ENCODE data around the gene CYGB. TPM values are rescaled to one million over a fixed set of nuclear protein-coding genes. Genes with fewer than 3 reads are reported as not detected.

Gene CYGB
- total and polyA plus RNA-seq, 9 of the 15 experiments (the other 6 are each of a cell fraction or from before 2014, with no cell fraction given) = 0.08 to 0.95 (median 0.18) TPM; not detected in 5

DNA sequence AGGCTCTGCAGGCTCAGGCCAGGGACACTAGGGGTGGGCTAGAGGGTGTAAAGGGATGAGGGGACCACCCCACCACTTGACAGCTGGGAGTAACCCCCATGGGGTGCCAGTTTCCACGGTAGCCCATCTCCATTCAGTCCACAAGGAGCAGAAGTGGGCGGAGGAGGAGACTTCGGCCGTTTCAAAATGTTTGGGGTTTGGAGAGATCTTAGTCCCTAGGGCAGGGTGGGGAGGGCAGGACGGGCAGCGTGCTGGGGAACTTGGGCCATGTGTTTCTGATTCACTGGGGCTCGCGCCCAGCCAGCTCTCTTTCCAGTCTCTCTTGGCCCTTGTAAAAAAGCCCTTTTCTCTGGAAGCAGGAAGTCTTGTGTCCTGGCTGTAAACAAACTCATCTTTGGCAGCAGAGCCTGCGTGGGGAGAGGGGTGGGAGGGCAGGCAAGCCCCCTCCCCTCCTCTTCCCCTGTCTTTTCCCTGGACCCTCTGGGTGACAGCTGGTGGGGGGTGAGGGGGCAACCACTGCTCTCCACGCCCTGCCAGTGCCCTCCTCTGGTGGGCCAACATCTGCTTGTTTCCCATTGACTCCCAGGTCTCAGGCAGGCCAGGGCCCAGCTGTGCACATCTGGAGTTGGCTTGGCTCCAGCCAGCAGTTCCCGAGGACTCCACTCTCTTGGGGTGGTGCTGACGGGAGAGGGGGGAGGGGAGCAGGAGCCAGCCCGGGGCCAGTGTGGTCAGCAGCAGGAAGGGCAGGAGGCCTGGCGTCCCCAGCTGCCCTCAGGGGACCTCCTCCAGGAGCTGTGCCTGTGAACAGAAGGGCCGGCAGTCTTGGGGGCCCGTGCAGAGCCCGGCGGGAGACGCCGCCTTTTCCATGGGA, 8.1 kb downstream of the CYGB start (continued):
- TF ChIP-seq HNRNPLL (IDR thresholded peaks at IDR 0.05; ENCODE audit: low read depth, low read length, poor library complexity, severe bottlenecking) (no peak), CEBPG (CRISPR knock-in tag; IDR thresholded peaks at IDR 0.05) (no peak), CEBPG (tag; conservative IDR thresholded peaks at IDR 0.05 in 1 of 2, IDR thresholded peaks at IDR 0.05 in 1 of 2) (no peak), SAFB (IDR thresholded peaks at IDR 0.05; ENCODE audit: borderline replicate concordance, low read depth, low read length) (no peak), ZNF212 (CRISPR knock-in tag; IDR thresholded peaks at IDR 0.05) (no peak), MECOM (CRISPR knock-in tag; IDR thresholded peaks at IDR 0.05) (no peak), U2AF2 (optimal IDR thresholded peaks at IDR 0.05; ENCODE audit: low read depth, low read length) (no peak), FIP1L1 (IDR thresholded peaks at IDR 0.05; ENCODE audit: low read depth, low read length, poor library complexity, severe bottlenecking) (no peak), FOXK1 (CRISPR knock-in tag; IDR thresholded peaks at IDR 0.05; ENCODE audit: borderline replicate concordance) (no peak), ZNF764 (CRISPR knock-in tag; IDR thresholded peaks at IDR 0.05; ENCODE audit: low read depth) (no peak), CBFA2T3 (IDR thresholded peaks at IDR 0.05) (peak; percentile 70), PHB (CRISPR knock-in tag; IDR thresholded peaks at IDR 0.05) (no peak), NFRKB (IDR thresholded peaks at IDR 0.05; ENCODE audit: low read depth) (peak; percentile 32), BCOR (IDR thresholded peaks at IDR 0.05) (no peak), ZBTB8A (IDR thresholded peaks at IDR 0.05; ENCODE audit: partially characterized antibody) (no peak), ZNF311 (CRISPR knock-in tag; IDR thresholded peaks at IDR 0.05) (no peak), ARNT (IDR thresholded peaks at IDR 0.05) (no peak)
- TF ChIP-seq, protein P1, sequence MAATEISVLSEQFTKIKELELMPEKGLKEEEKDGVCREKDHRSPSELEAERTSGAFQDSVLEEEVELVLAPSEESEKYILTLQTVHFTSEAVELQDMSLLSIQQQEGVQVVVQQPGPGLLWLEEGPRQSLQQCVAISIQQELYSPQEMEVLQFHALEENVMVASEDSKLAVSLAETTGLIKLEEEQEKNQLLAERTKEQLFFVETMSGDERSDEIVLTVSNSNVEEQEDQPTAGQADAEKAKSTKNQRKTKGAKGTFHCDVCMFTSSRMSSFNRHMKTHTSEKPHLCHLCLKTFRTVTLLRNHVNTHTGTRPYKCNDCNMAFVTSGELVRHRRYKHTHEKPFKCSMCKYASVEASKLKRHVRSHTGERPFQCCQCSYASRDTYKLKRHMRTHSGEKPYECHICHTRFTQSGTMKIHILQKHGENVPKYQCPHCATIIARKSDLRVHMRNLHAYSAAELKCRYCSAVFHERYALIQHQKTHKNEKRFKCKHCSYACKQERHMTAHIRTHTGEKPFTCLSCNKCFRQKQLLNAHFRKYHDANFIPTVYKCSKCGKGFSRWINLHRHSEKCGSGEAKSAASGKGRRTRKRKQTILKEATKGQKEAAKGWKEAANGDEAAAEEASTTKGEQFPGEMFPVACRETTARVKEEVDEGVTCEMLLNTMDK (IDR thresholded peaks at IDR 0.05; ENCODE audit: borderline replicate concordance, insufficient read depth, low read depth, low read length, poor library complexity, severe bottlenecking) = no peak
- TF ChIP-seq, protein P2, sequence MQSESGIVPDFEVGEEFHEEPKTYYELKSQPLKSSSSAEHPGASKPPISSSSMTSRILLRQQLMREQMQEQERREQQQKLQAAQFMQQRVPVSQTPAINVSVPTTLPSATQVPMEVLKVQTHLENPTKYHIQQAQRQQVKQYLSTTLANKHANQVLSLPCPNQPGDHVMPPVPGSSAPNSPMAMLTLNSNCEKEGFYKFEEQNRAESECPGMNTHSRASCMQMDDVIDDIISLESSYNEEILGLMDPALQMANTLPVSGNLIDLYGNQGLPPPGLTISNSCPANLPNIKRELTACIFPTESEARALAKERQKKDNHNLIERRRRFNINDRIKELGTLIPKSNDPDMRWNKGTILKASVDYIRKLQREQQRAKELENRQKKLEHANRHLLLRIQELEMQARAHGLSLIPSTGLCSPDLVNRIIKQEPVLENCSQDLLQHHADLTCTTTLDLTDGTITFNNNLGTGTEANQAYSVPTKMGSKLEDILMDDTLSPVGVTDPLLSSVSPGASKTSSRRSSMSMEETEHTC (IDR thresholded peaks at IDR 0.05) = no peak
- TF ChIP-seq, protein P3, sequence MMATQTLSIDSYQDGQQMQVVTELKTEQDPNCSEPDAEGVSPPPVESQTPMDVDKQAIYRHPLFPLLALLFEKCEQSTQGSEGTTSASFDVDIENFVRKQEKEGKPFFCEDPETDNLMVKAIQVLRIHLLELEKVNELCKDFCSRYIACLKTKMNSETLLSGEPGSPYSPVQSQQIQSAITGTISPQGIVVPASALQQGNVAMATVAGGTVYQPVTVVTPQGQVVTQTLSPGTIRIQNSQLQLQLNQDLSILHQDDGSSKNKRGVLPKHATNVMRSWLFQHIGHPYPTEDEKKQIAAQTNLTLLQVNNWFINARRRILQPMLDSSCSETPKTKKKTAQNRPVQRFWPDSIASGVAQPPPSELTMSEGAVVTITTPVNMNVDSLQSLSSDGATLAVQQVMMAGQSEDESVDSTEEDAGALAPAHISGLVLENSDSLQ (IDR thresholded peaks at IDR 0.05) = no peak
- TF ChIP-seq, protein P4, sequence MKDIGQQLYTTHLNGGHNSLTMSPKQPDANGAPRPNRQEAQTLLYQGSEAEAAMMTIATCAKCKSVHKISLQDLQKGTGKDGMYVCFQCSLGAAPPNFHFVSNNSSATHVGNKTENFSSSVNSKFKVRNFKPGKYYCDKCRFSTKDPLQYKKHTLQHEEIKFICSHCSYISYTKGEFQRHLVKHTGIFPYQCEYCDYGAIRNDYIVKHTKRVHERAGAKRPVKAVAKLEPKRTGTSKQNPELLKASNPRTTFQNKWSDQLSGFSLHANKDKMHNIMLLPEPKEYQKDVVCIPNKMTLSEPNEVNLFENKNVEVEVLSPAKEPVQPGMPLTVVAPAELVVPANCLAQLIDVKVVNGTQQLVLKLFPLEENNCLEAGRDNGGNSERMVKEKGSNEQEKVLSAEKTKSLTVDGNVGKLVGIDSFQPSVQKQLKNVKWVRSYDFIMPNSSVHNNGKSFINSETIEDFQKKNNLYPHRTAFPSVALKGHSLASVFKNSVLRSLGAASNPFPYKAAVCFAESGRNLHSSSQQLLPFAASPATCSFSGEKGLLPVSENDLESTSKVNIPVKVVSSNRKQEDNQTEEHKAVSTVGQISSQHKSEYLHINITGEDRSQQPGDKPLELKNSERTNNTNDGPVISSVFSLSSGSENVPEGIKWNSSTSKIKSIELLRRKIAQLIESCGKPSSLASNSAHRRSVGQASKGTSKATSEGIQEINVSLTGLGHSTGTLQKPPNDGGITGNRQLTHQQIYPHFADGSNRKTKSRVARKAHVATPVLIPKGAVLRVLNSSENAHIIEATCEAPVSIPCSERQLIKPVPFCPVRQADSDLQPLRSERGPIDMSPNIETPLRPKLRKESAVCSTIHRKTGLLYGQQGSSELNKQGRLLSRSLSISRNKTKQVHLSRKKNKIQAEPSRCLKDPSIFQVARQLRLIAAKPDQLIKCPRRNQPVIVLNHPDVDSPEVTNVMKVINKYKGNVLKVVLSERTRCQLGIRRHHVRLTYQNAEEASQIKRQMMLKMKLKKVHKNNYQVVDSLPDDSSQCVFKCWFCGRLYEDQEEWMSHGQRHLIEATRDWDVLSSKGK (CRISPR knock-in tag; IDR thresholded peaks at IDR 0.05) = no peak

Data from K562 (cell line).